ENCODE data around the gene CAPG.
"Not testable (repeated sequence)": the region's sequence is repeated elsewhere in the genome, so short reads cannot be mapped to it uniquely, and the experiment has no call there.

The CAPG gene

DNA sequence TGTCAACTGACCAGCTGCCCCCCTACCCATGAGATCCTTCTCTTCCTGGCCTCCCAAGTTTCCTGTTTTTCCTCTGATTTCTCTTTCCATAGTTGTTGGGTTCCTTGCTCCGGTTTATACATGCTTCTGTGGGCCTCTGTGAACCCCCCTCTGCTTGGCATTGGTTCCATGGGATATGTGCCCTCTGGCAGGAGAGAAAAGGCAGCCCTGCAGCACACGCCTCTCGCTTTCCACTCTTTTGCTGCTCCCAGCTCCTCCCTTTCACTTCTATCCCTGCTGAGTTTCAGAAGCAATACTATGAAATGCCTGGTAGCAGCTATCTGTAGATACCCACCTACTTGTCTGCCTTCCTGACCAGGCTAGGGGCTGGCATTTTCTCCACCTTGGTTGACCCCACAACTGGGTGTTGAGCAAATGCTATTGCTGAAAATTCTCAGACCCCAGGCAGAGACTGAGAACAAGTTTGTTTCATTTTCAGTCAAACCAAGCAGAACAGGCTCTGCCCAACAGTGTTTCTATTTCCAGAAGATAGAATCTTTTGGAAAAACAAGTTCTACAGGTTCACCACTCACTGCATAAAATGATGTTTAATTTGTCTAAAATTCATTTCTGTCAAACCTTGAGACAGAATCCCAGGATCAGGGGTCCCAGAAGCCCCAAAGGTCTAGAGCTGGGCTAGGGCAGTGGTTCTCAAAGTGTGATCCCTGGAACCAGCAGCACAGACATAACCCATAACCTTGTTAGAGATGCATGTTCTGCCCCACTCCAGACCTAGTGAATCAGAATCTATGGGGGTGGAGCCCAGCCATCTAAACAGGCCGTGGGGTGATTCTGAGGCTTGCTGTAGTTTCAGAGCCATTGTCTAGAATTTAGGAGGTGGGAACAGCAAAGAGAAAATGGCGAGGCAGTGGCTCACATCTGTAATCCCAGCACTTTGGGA, 13.4 kb downstream of the CAPG start:
- no peak for DNase-seq

GRCh38 chr2:85395912-85396475, 14.2 kb downstream of the CAPG start:
- DNase-seq, result no peak

DNA sequence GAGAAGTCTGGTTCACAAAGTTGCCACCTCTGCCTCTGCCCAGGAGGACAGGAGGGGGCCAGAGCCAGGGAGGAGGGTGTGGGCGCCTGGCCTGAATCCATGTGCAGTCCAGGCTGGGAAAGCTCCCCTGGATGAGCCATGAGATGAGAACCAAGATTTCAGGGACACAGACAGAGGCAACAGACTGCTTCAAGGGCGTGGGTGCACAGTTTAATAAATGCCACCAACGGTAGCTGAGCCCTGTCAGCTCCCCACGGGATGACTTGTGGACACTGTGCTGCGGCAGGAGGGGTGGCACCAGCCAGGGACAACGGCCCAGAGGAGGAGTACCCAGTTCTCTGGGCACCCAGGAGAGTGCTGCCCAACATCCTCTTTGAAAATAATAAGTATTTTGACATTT, 15.2 kb downstream of the CAPG start:
- no peak for DNase-seq

- no peak for DNase-seq
These were observed 15.9 kb downstream of the CAPG start for GRCh38 chr2:85394261-85394681.

GRCh38 chr2:85393836-85394235, 16.3 kb downstream of the CAPG start:
- DNase-seq, result no peak

GRCh38 chr2:85390941-85391669, 19.1 kb downstream of the CAPG start:
- DNase-seq, result peak; percentile 46 to 47

DNA sequence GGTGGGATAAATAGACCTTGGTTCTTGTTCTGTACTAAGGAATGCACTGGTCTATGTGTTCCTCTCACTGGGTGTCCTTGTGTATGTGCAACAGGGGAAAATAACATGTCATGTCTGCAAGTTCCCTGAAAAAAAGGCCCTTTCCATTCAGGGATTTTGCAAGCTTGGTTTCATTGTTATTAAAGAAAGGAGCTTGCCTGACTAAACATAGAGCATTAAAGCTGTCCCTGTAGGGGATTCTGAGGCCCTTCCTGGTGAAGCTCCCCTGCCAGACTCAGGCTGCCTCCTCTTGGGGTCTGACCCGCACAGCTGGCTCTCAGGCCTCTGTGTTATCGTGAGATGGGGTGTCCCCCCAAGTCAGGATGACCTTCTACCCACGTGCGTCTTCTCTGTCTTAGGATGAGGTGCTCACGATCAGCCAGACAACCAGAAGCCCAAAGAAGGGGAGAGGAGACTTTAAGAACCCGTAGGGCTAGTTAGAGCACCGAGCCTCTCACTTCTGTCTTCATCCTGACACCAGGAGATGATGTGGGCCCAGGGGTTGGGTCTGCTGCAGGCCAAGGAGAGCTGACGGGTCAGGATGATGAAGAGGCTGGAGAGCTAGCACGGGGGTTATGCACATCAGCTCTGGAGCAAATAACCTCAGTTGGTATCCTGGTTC, 21.2 kb downstream of the CAPG start:
- no peak for DNase-seq

GRCh38 chr2:85387754-85388153, 22.4 kb downstream of the CAPG start:
- no peak for DNase-seq

- DNase-seq, result no peak
These were observed 24.4 kb downstream of the CAPG start for GRCh38 chr2:85385746-85386145.

- no peak for DNase-seq
These were observed 26.3 kb downstream of the CAPG start for GRCh38 chr2:85383850-85384249.

GRCh38 chr2:85383151-85383550, 27.0 kb downstream of the CAPG start:
- DNase-seq, result not testable (repeated sequence)

DNA sequence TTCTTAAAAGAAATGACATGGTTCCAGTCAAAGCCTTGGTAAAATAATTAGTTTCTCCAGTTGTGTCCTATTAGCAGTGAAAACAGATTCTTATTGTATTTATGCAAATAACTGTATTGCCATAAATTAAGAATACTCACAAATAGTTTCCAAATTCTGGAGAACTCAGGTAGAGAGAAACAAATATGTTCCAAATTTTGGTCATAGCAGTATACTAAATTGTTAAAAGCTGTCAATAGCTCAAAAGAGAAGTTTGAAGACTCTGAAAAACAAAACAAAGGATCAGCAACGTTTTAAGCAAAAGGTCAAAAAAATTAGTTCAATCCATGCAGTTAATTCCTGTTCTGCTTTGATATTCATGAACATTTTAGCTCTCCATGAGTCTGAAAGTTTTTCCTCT, 30.1 kb downstream of the CAPG start:
- DNase-seq, result no peak

DNA sequence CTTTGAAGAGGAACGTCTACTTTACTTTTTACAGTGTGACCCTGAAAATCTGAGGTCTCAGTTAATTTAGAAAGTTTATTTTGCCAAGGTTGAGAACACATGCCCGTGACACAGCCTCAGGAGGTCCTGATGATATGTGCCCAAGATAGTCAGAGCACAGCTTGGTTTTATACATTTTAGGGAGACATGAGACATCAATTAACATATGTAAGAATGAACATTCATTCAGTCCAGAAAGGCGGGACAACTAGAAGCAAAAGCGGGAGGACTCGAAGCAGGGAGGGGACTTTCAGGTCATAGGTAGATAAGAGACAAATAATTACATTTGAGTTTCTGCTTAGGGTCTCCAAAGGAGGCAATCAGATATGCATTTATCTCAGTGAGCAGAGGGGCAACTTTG, 31.9 kb downstream of the CAPG start:
- DNase-seq, result no peak

DNA sequence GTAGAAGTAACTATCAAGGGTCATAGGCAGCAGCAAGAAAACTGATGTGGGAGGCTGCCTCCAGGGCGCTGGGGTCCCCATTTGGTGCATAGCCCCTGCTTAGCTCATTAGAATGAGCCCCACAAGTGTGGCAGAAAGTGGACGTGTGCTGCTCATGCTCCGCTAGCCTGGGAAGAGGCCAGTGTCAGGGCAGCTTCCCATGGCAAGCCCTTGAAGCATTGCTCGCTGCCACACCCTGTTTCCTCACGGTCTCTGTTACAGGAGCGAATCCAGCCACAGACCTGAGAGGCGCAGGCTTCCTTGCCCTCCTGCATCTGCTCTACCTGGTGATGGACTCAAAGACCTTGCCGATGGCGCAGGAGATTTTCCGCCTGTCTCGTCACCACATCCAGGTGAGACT, 33.1 kb downstream of the CAPG start:
- DNase-seq, result no peak

DNA sequence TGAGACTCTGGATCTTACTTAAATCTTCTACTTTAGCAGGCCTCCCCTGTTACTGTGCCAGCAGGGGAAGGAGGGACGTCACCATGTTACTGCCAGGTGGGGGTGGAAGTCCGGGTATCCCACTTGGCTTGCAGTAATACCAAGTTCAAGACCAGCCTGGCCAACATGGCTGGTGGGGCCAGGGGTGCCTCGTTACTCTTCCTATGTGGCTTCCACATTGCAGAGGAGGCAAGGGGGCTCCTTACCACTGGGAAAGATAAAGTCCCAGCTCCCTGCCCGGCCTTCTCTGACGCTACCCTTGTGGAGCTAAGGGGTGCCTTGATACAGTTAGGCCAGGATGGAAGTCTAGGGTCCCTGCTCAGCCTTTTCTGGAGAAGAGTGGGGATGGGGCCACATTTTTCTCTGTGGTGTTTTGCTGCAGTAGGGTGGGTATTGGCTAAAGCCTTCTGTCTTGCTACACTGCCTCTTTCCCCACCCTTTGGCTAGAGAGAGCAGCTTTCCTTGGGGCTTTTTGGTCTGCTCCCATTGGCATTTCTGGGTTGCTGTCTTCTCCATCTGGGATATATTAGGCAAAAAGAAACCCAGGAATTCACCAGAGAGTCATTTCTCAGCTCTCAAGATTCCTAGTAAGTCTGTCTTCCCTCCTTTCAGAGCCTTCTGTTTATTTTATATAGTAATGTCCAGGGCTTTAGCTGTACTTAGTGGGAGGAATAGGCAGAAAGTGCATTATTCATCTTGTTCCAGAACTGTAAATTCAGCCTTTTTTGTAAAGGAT, 33.7 kb downstream of the CAPG start:
- no peak for DNase-seq

GRCh38 chr2:85371045-85371444, 39.1 kb downstream of the CAPG start:
- peak in 1 of 2 donors; percentile 35 for DNase-seq

- no peak for DNase-seq
These were observed 40.7 kb downstream of the CAPG start for GRCh38 chr2:85369500-85369899.

GRCh38 chr2:85368921-85369320, 41.2 kb downstream of the CAPG start:
- no peak for DNase-seq

- DNase-seq, result no peak
These were observed 43.0 kb downstream of the CAPG start for GRCh38 chr2:85367180-85367579.

GRCh38 chr2:85362653-85363387, 47.3 kb downstream of the CAPG start:
- DNase-seq, result not testable (repeated sequence)

- DNase-seq, result no peak
These were observed 52.4 kb downstream of the CAPG start for GRCh38 chr2:85357736-85358135.
